Measurements from ENCODE around the gene INTS11. TPM values are rescaled to one million over a fixed set of nuclear protein-coding genes. Genes with fewer than 3 reads are reported as not detected.

INTS11 gene
- total RNA-seq, 1 donor from 2014 or later: 106 TPM

GRCh38 chr1:1365875-1366698, 41.6 kb upstream of the INTS11 start:
- Mint-ChIP-seq H3K27ac (ENCODE audit: unreplicated experiment) (no peak overlapping the region), H3K36me3 (ENCODE audit: unreplicated experiment) (no peaks in the 10 kb centered on the region), H3K9me3 (ENCODE audit: unreplicated experiment) (no peaks in the 10 kb centered on the region), H3K4me1 (ENCODE audit: unreplicated experiment) (peaks cover 19% of the 10 kb centered on the region), H3K27me3 (ENCODE audit: unreplicated experiment) (no peaks in the 10 kb centered on the region), H3K4me3 (ENCODE audit: unreplicated experiment) (no peak overlapping the region)
- TF ChIP-seq CTCF (IDR thresholded peaks at IDR 0.05): no peak
- no peak for DNase-seq (ENCODE audit: extremely low spot score, unreplicated experiment)

- no peak for DNase-seq (ENCODE audit: extremely low spot score, unreplicated experiment)
- Mint-ChIP-seq H3K27me3 (ENCODE audit: unreplicated experiment) (no peaks in the 10 kb centered on the region), H3K27ac (ENCODE audit: unreplicated experiment) (no peak overlapping the region), H3K4me3 (ENCODE audit: unreplicated experiment) (no peak overlapping the region), H3K9me3 (ENCODE audit: unreplicated experiment) (no peaks in the 10 kb centered on the region), H3K36me3 (ENCODE audit: unreplicated experiment) (no peaks in the 10 kb centered on the region), H3K4me1 (ENCODE audit: unreplicated experiment) (peaks cover 33% of the 10 kb centered on the region)
- TF ChIP-seq CTCF (IDR thresholded peaks at IDR 0.05): no peak
Measured at GRCh38 chr1:1364266-1364665, 39.8 kb upstream of the INTS11 start.

- Mint-ChIP-seq H3K4me3 (ENCODE audit: unreplicated experiment) (peak overlapping the region; percentile 3), H3K9me3 (ENCODE audit: unreplicated experiment) (no peaks in the 10 kb centered on the region), H3K27ac (ENCODE audit: unreplicated experiment) (peak overlapping the region; percentile 90), H3K36me3 (ENCODE audit: unreplicated experiment) (no peaks in the 10 kb centered on the region), H3K4me1 (ENCODE audit: unreplicated experiment) (peaks cover 52% of the 10 kb centered on the region), H3K27me3 (ENCODE audit: unreplicated experiment) (no peaks in the 10 kb centered on the region)
- no peak for DNase-seq (ENCODE audit: extremely low spot score, unreplicated experiment)
- peak; percentile 40 for TF ChIP-seq CTCF (IDR thresholded peaks at IDR 0.05)
Measured at GRCh38 chr1:1361982-1362423, 37.5 kb upstream of the INTS11 start.

GRCh38 chr1:1361233-1361981, 36.9 kb upstream of the INTS11 start:
- Mint-ChIP-seq H3K9me3 (ENCODE audit: unreplicated experiment) (no peaks in the 10 kb centered on the region), H3K27me3 (ENCODE audit: unreplicated experiment) (no peaks in the 10 kb centered on the region), H3K4me1 (ENCODE audit: unreplicated experiment) (peaks cover 56% of the 10 kb centered on the region), H3K4me3 (ENCODE audit: unreplicated experiment) (peak overlapping the region; percentile 3), H3K36me3 (ENCODE audit: unreplicated experiment) (no peaks in the 10 kb centered on the region), H3K27ac (ENCODE audit: unreplicated experiment) (peak overlapping the region; percentile 90)
- no peak for DNase-seq (ENCODE audit: extremely low spot score, unreplicated experiment)
- no peak for TF ChIP-seq CTCF (IDR thresholded peaks at IDR 0.05)
